ENCODE data around the gene ISOC1.

Gene ISOC1

DNA sequence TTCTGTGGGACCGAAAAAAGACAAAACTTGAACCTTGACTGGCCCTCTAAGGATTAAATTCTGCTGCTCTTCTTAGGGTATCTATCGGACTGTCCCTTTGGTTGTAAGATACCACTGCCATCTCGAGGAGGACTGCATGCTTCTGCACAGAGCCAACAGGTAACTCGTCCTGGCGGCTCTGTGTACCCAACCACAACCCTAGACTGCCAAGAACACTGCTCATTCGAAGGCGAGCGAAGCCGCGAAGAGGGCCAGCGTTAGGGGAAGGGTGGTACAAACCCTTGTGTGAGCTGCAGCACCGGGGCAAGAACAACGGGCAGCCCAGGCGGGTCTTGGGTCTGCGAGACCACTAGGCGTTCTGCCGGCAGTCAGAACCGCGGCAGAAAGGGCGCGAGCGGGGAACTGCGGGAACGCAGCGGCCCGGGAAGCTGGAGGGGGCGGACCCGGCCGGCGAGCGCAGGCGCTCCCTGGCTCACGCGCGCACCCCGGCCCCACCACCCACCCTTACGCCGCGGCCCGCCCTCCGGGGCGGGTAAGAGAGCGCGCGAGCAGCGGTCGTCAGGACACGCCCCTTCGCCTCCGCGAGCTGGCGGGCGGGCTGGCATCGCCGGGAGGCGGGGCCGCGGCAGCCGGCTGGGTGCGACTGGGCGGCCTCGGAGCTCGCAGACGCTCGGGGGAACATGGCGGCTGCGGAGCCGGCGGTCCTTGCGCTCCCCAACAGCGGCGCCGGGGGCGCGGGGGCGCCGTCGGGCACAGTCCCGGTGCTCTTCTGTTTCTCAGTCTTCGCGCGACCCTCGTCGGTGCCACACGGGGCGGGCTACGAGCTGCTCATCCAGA lies at the start of gene ISOC1:
Gene ISOC1 (plus strand): TSS at position 663 of the 837 bp plus-strand sequence. CDS start 18 bp downstream, at position 681.
- peak; percentile 94 for DNase-seq

- no peak for DNase-seq
These were observed 48.4 kb upstream of the ISOC1 start for GRCh38 chr5:129046151-129046550.

- DNase-seq, result no peak
These were observed 46.0 kb upstream of the ISOC1 start for GRCh38 chr5:129048509-129048908.

DNA sequence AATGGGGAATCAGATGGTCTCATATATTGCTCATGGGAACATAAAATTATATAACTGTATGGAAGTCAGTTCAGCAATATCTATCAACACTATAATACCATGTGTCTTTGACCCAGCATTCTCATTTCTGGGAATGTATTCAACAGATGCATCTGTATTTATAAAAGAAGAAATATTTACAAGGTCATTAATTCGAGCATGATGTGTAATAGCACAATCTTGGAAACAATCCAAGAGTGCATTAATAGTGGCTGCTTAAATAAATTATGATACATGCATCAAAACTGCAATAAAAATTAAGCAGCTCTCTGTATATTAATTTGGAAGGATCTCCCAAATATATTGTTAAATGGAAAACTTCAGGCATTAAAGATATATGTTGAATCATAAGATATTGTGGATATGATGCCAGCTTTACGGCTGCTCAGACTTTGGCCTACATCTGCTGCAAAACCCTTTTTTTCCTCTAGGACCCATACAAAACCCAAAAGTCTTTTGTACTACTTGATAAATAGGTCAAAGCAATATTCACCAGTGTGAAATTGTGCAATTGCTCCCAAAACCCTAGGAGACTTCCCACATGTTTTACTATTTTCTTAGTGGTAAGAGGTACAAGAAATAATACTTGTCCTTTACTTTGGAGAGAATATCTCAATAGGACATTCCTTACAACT lies 45.3 kb upstream of the ISOC1 start:
- no peak for DNase-seq

DNA sequence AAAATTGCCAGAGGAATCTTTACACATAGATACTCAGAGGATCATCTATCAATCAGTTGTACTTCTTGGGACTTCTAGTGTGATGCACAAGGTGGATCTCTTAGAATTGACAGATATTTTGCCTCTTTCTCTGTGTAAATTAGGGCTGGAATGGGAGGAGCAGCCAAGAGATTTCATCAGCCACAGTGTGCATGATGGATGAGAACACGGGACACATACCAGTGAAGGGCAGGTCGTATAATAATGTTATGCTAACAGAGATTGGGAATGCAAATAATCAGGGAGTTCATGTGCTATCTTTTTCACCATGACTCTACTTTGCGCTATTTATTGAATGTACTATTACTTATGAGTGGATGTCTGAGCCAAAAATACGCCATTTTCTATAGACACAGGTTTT lies 43.3 kb upstream of the ISOC1 start:
- DNase-seq, result no peak

DNA sequence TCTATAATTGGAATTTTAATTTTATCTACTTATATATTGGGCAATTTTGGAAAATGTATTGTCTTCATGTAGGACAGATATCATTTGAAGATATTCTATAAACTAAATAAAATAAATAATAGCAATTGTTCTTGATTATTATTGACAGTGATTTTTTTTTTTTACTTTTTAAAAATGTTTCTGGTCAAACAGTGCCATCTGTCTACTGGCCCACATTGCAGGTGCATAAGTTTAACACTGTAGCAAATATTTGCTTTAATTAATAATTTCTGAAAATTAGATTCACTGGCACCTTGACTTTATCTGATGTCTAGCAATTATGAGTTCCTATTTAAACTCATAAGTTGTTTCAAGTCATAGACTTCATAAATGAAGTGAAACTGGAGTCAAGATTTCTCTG lies 41.1 kb upstream of the ISOC1 start:
- DNase-seq, result no peak

DNA sequence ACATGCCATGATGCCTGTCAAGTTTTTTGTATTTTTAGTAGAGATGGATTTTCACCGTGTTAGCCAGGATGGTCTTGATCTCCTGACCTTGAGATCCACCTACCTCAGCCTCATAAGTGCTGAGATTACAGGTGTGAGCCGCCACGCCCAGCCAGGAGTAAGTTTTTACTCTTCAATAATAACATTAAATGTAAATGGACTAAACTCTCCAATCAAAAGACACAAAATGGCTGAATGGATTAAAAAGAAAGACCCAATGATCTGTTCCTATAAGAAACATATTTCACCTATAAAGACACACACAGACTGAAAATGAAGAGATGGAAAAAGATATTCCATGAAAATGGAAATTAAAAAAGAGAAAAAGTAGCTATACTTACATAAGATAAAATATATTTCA lies 37.2 kb upstream of the ISOC1 start:
- DNase-seq, result no peak

DNA sequence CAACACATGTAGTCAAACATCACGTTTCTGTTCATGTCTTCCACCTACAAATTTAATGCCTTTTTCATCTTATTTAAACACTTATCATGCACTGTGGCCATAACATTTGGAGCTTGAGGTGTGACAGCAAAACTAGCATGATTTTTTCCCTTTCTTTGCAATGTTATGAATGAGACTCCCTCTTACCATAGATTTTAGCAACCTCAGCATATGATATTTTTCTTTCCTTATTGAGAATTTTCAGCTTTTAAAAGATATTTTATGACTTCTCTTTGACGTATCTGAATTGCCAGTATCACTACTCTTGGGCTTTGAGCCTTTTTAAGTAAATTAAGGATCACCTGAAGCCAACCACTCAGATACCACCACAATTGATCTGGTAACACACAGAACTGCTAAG lies 32.7 kb upstream of the ISOC1 start:
- no peak for DNase-seq

DNA sequence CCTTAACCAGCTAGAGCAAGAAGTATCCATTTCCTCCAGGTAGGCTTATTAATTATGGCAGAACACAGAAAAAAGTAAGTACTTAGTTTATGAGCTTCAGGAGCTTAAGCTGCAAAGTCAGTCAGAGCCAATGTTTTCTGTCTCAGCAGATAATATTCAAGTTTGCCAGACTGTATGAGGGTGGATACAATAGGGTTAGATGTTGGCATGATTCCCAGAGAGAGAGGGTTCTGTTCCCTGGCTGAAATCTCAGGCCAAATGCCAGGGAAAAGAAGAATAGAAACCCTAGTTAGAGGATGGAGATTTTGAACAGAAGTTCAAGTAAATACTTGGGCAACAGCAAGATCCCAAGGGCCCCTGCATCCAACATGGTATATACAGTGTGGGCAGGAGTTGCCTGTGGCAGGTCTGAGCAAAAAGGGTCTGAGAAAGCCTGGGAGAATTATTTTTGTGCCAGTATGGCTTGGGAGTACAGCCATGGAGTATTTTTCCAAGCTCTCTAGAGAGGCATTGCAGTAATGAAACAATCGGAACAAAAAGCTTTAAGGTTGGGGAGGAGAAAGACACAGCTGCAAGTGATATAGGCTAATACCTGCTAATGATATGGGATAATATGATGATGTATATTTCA lies 31.0 kb upstream of the ISOC1 start:
- no peak for DNase-seq

- DNase-seq, result no peak
These were observed 28.8 kb upstream of the ISOC1 start for GRCh38 chr5:129065721-129066120.

DNA sequence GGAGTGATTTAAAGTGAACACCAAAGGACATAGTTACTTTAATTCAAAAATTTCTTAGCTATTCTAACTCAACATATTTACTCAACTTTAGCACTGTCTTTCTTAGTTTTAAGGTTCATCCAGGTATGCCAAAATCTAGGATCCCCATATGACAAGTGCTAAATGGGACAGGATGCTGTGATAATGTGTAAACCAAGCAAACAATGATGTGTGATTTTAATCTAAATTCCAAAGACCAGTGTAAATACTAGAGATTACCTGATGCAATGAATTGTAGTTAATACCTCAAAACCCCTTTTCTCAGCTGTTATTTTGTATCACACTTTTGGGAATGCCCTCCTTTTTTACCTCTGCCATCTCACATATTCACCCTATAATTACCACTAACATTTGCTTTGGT lies 26.8 kb upstream of the ISOC1 start:
- DNase-seq, result no peak

DNA sequence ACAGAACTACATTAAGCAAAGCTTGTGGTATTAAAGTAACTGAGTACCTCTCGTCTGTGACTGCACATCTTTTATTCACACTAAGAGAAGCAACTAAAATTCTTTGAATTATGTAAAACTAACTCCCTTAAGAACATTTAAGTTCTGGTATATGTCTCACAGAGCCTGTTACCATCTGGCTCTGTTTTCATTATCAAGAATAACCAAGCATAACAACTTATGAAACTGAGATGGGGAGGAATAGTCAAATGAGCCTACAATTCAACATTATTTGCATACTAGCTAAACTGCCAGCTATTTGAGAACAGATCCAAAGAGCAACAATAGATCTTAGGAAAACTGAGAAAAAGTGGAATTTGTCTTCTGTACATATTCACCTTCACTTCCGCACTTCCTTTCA lies 25.3 kb upstream of the ISOC1 start:
- DNase-seq, result no peak

DNA sequence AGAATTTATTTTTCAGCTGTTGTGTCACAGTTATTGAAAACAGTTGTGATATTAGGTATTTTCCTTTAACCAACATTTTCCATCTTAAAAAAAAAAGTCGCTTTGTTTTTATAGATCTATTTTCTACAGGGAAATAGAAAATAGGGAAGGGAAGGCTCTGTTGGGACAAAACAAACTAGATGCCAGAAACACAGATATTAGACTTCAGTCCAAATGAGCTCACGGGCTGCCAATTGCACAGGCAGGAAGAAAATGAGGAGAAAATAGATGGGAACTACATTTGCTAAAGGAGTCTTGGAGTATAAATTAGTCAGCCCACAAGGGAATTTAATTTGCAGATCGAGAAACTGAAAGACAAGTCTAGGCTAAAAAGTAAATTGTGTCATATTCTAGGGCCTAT lies 21.4 kb upstream of the ISOC1 start:
- DNase-seq, result no peak

DNA sequence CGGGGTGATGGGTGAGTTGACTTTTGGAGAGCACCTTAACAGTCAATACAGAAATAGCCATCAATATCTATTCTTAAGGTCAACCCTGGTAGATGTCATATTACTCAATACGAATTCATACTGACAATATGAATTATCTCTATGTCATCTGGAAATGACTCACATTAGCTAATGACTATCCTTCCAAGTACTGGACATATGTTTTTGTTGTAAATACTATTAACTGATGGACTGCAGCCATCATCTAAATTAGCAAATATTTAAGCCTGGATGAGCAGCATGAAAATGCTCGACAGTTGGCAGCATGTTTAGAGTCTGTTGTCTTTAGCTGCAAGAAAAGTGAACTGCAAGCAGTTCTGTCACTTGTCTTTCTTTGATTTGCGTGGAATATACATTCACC lies 19.6 kb upstream of the ISOC1 start:
- no peak for DNase-seq

DNA sequence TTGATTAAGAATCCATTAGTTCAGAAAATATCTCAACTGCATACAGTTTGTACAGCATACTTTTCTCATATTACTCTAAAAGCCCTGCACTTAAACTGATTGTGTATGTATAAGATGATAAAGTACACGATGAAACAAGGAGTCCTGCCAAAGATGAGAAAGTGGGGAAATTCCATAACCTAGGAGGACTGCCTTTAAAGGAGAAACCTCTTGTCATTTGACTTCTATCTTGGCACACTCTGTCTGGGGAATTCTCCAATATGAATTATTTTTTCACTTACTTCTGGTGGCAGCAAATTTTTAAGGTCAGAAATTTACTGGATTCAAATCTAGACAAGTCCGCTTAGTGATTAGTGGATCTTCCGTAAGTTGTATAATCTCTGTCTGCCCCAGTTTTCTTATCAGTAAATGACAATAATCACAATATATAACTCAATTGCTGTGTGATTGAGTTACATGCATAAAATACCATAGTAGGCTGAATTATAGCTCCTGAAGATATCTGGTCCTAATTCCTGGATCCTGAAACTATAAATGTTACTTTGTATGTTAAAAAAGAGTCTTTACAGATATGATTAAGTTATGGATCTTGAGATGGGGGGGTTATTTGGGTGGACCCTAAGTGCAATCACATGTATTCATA lies 17.0 kb upstream of the ISOC1 start:
- no peak for DNase-seq

DNA sequence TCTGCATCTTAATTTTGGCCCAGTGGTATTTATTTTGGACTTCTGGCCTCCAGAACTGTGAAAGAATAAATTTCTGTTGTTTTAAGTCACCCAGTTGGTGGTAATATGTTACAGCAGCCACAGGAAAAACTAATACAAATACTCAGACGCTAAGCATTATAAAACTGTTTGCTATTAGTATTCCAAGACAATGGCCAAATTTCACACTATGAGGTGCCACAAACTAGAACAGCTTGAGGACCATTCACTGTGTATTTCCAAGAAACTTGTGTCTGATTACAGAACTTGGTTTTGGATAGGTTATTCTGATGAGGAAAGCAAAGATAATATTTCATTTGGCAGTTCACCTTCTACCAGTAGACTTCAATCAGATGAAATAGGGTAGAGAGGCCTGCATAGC lies 16.3 kb upstream of the ISOC1 start:
- no peak for DNase-seq

GRCh38 chr5:129078660-129079059 lies 15.9 kb upstream of the ISOC1 start:
- no peak for DNase-seq

- DNase-seq, result no peak
These were observed 15.1 kb upstream of the ISOC1 start for GRCh38 chr5:129079496-129079895.

GRCh38 chr5:129080766-129081165 lies 13.8 kb upstream of the ISOC1 start:
- DNase-seq, result no peak

- no peak for DNase-seq
These were observed 12.1 kb upstream of the ISOC1 start for GRCh38 chr5:129082225-129083136.

- DNase-seq, result peak; percentile 78
These were observed 663 bp downstream of the ISOC1 start for GRCh38 chr5:129094924-129095899.

Data from suppressor macrophage treated with lipopolysaccharide for 4 hours (primary cell).